HepG2 (cell line): Measurements from ENCODE around the gene EXOC7. TPM values are rescaled to one million over a fixed set of nuclear protein-coding genes. Genes with fewer than 3 reads are reported as not detected.

ENCODE experiments used
- ATF4 ChIP-seq, 2 experiments: fragments of 450-650 bp in 1 of 2; sonication (generic) in 1 of 2; formaldehyde crosslinking; IDR thresholded peaks; 2 replicates each; pipeline versions ENCODE4 v1.5.0 to v1.8.0; 2020 to 2022; ENCODE audit warnings: mild to moderate bottlenecking in 1 of 2, missing genetic modification reagents in 1 of 2
- FOXK1 ChIP-seq: sonication (generic); formaldehyde crosslinking; IDR thresholded peaks from 2 replicates; pipeline ENCODE4 v1.4.0; 2020; ENCODE audit warnings: low read depth, missing genetic modification reagents, borderline replicate concordance
- GATAD1 ChIP-seq: IDR thresholded peaks from 2 replicates; pipeline ENCODE4 v1.6.1; 2016; ENCODE audit warnings: missing genetic modification reagents, missing compliant biosample characterization
- HIVEP1 ChIP-seq: sonication (generic); formaldehyde crosslinking; IDR thresholded peaks from 2 replicates; pipeline ENCODE4 v1.4.0; 2020; ENCODE audit warnings: mild to moderate bottlenecking, missing genetic modification reagents
- NRL ChIP-seq: sonication (generic); formaldehyde crosslinking; IDR thresholded peaks from 2 replicates; pipeline ENCODE4 v1.5.0; 2020; ENCODE audit warnings: missing genetic modification reagents, mild to moderate bottlenecking, moderate library complexity, borderline replicate concordance
- TEAD3 ChIP-seq: optimal IDR thresholded peaks from 2 replicates; pipeline ENCODE3; 2016; ENCODE audit warnings: borderline replicate concordance
- ZFP90 ChIP-seq: sonication (generic); formaldehyde crosslinking; IDR thresholded peaks from 2 replicates; pipeline ENCODE4 v1.8.0; 2022; ENCODE audit warnings: missing genetic modification reagents, mild to moderate bottlenecking, inconsistent platforms, borderline replicate concordance
- ZNF124 ChIP-seq: sonication (generic); formaldehyde crosslinking; IDR thresholded peaks from 2 replicates; pipeline ENCODE4 v1.4.0; 2020; ENCODE audit warnings: missing genetic modification reagents
- ZNF18 ChIP-seq: sonication (generic); formaldehyde crosslinking; IDR thresholded peaks from 2 replicates; pipeline ENCODE4 v1.8.0; 2022; ENCODE audit warnings: mild to moderate bottlenecking, missing genetic modification reagents; ENCODE audit not compliant: insufficient replicate concordance
- ZNF569 ChIP-seq: sonication (generic); formaldehyde crosslinking; IDR thresholded peaks from 2 replicates; pipeline ENCODE4 v1.5.0; 2020; ENCODE audit warnings: mild to moderate bottlenecking, missing genetic modification reagents, moderate library complexity, borderline replicate concordance
- polyA plus RNA-seq, 8 experiments: library from polyadenylated mRNA; depleted of rRNA in 3 of 8; stranded (reverse) in 7 of 8; unstranded in 1 of 8; fragments of >200 nt; fragmentation: Illumina TruSeq in 4 of 8; extraction: Trizol in 4 of 8; gene quantifications; 2 replicates each; pipeline versions ENCODE4 v1.2.1 to v1.2.3, GENCODE V29; 2011 to 2016; ENCODE audit warnings: low read depth in 4 of 8, missing spikeins in 1 of 8, mixed read lengths in 1 of 8; ENCODE audit not compliant: insufficient read depth in 1 of 8
- total RNA-seq, 5 experiments: library from RNA; depleted of rRNA; stranded (reverse); fragments of >200 nt; fragmentation: Illumina TruSeq; extraction: Trizol; gene quantifications; 2 replicates each; pipeline ENCODE4 v1.2.3, GENCODE V29; 2016; ENCODE audit warnings: low read depth in 1 of 5
- TF ChIP-seq, protein P1 (sequence below): sonication (generic); formaldehyde crosslinking; IDR thresholded peaks from 2 replicates; pipeline ENCODE4 v1.4.0; 2020; ENCODE audit warnings: missing genetic modification reagents, mild to moderate bottlenecking, borderline replicate concordance
- TF ChIP-seq, protein P2 (sequence below): sonication (generic); formaldehyde crosslinking; IDR thresholded peaks from 2 replicates; pipeline ENCODE4 v1.4.0; 2020; ENCODE audit warnings: mild to moderate bottlenecking, missing genetic modification reagents
- TF ChIP-seq, protein P3 (sequence below), 2 experiments: fragments of 450-650 bp in 1 of 2; sonication (generic) in 1 of 2; formaldehyde crosslinking in 1 of 2; IDR thresholded peaks; 2 replicates each; pipeline versions ENCODE4 v1.6.1 to v1.8.0; 2016 to 2022; ENCODE audit warnings: antibody characterized with exemption in 1 of 2, mild to moderate bottlenecking in 1 of 2, missing genetic modification reagents in 1 of 2

EXOC7 gene
- total and polyA plus RNA-seq, 2 of the 13 experiments (the other 11 are each of a cell fraction or from before 2014, with no cell fraction given) = 86.9 to 116 TPM

DNA sequence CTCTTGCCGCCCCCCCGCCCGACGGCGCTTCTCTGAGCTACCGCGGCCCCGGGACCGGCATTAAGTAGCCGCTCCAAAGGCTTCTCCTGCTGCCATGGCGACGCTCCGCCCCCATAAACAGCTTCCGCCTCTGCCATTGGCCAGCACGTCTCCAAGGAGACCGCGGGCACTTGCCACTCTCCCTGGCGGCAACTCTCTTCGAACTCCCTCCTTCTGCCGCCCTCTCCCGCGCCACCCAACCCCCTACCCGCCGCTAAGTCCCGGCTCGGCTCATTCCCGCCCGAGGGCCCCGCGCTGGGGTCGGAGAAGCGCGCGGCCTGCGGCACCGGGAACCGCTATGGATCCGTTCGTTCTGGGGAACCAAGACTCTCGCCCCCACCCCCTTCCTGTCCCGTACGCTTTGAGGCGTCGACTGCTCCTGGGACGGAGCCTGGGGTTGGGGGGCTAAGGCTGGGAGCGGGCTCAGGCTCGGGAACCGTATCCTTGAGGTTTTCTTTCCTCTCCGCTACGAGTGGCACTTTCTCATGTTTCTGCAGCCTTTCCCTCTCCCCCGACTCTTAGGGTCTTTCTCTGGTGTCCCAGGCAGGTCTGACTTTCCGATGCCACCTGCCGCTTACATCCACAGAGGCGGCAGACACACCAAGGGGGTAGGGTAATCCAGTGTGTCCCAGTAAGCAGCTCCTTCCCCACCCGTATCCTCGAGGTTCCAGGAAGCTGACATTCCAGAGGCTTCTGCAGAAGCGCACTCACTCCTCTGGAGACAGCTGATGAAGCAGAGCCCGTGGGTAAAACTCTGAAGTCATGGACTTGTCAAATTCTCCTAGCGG lies 37.8 kb upstream of the EXOC7 start, which contains the start of gene FOXJ1 (continued):
- TF ChIP-seq ZNF18 (CRISPR knock-in tag) = no peak
- TF ChIP-seq, protein P1, sequence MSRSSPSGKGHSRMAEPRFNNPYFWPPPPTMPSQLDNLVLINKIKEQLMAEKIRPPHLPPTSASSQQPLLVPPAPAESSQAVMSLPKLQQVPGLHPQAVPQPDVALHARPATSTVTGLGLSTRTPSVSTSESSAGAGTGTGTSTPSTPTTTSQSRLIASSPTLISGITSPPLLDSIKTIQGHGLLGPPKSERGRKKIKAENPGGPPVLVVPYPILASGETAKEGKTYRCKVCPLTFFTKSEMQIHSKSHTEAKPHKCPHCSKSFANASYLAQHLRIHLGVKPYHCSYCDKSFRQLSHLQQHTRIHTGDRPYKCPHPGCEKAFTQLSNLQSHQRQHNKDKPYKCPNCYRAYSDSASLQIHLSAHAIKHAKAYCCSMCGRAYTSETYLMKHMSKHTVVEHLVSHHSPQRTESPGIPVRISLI = no peak
- TF ChIP-seq, protein P2, sequence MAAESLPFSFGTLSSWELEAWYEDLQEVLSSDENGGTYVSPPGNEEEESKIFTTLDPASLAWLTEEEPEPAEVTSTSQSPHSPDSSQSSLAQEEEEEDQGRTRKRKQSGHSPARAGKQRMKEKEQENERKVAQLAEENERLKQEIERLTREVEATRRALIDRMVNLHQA = no peak
- TF ChIP-seq TEAD3 (CRISPR knock-in tag) = peak; percentile 24
- peak; percentile 88 for TF ChIP-seq NRL (CRISPR knock-in tag)
- TF ChIP-seq ZNF124 (CRISPR knock-in tag) = 0 out of 2 replicates have a peak, but pooled peaks have one; percentile 39
- TF ChIP-seq ZFP90 (CRISPR knock-in tag) = peak; percentile 62; the same call in 1 of the 2 replicates
- TF ChIP-seq, protein P3, sequence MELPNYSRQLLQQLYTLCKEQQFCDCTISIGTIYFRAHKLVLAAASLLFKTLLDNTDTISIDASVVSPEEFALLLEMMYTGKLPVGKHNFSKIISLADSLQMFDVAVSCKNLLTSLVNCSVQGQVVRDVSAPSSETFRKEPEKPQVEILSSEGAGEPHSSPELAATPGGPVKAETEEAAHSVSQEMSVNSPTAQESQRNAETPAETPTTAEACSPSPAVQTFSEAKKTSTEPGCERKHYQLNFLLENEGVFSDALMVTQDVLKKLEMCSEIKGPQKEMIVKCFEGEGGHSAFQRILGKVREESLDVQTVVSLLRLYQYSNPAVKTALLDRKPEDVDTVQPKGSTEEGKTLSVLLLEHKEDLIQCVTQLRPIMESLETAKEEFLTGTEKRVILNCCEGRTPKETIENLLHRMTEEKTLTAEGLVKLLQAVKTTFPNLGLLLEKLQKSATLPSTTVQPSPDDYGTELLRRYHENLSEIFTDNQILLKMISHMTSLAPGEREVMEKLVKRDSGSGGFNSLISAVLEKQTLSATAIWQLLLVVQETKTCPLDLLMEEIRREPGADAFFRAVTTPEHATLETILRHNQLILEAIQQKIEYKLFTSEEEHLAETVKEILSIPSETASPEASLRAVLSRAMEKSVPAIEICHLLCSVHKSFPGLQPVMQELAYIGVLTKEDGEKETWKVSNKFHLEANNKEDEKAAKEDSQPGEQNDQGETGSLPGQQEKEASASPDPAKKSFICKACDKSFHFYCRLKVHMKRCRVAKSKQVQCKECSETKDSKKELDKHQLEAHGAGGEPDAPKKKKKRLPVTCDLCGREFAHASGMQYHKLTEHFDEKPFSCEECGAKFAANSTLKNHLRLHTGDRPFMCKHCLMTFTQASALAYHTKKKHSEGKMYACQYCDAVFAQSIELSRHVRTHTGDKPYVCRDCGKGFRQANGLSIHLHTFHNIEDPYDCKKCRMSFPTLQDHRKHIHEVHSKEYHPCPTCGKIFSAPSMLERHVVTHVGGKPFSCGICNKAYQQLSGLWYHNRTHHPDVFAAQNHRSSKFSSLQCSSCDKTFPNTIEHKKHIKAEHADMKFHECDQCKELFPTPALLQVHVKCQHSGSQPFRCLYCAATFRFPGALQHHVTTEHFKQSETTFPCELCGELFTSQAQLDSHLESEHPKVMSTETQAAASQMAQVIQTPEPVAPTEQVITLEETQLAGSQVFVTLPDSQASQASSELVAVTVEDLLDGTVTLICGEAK (IDR thresholded peaks at IDR 0.05) = no peak
- TF ChIP-seq, protein P3 (CRISPR knock-in tag; IDR thresholded peaks at IDR 0.05) = 0 out of 2 replicates have a peak, but pooled peaks have one; percentile 47
- no peak for TF ChIP-seq ATF4 (CRISPR knock-in tag; IDR thresholded peaks at IDR 0.05)
- no peak; the same call in 1 of the 2 replicates for TF ChIP-seq GATAD1
- peak; percentile 82; the same call in 1 of the 2 replicates for TF ChIP-seq HIVEP1 (CRISPR knock-in tag)
- TF ChIP-seq FOXK1 (CRISPR knock-in tag) = peak; percentile 71; the same call in 1 of the 2 replicates
- no peak for TF ChIP-seq ZNF569 (CRISPR knock-in tag)
